Chondrocyte (in vitro differentiated cells): ENCODE measurements around the gene TGFBR3. TPM values are rescaled to one million over a fixed set of nuclear protein-coding genes. Genes with fewer than 3 reads are reported as not detected.
"Not testable (repeated sequence)": the region's sequence is repeated elsewhere in the genome, so short reads cannot be mapped to it uniquely, and the experiment has no call there.

Experiments used
- DNase-seq: peaks from one replicate; pipeline ENCODE4 v3.0.0; 2021; ENCODE audit warnings: mixed read lengths, low spot score
- H3K27ac Mint-ChIP-seq: one replicate; pipeline ENCODE4 v1.8.0; 2021; ENCODE audit warnings: mild to moderate bottlenecking, moderate library complexity, mixed read lengths; ENCODE audit not compliant: unreplicated experiment
- H3K27me3 Mint-ChIP-seq: 2 replicates; pipeline ENCODE4 v1.8.0; 2021; ENCODE audit warnings: low read depth, mixed read lengths
- H3K36me3 Mint-ChIP-seq: 2 replicates; pipeline ENCODE4 v1.8.0; 2021; ENCODE audit warnings: low read depth, mixed read lengths
- H3K4me1 Mint-ChIP-seq: 2 replicates; pipeline ENCODE4 v1.8.0; 2021; ENCODE audit warnings: low read depth, mild to moderate bottlenecking, mixed read lengths
- H3K4me3 Mint-ChIP-seq: one replicate; pipeline ENCODE4 v1.8.0; 2021; ENCODE audit warnings: mild to moderate bottlenecking, moderate library complexity, mixed read lengths; ENCODE audit not compliant: unreplicated experiment
- H3K9me3 Mint-ChIP-seq: 2 replicates; pipeline ENCODE4 v1.8.0; 2021; ENCODE audit warnings: low read depth, mixed read lengths
- total RNA-seq: library from RNA; stranded (reverse); gene quantifications from 3 replicates; pipeline ENCODE4 v1.2.1, GENCODE V29; 2021
- TF ChIP-seq, protein P1 (sequence below): fragments of 200-600 bp; sonication (generic); IDR thresholded peaks from 2 replicates; pipeline ENCODE4 v1.5.0; 2021; ENCODE audit warnings: antibody characterized with exemption, mild to moderate bottlenecking, moderate library complexity

Gene TGFBR3
- total RNA-seq, 1 donor from 2014 or later: 1.4 TPM

DNA sequence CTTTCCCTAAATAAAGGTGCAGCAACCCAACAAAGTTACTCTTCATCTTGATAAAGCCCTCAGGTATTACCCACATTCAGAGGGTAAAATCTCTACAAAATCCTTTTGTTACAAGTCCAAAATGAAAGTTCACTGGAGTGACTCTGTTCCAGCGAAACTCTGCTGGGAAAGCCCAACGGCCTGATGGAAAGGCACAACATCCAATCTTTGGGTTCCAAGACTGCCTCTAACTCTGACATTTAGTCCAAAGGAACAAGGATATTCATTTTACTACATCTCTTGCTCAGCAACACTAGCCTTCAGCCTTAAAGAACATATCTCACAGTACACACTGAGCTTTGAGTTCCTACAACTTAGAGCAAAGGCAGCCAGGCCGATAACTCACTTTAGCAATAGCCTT lies 42.1 kb downstream of the TGFBR3 start:
- Mint-ChIP-seq H3K36me3 (peaks cover 2% of the 10 kb centered on the region), H3K27me3 (no peaks in the 10 kb centered on the region), H3K9me3 (peaks cover 13% of the 10 kb centered on the region), H3K4me1 (peaks cover 15% of the 10 kb centered on the region), H3K27ac (no peak overlapping the region), H3K4me3 (no peak overlapping the region)
- TF ChIP-seq, protein P1, sequence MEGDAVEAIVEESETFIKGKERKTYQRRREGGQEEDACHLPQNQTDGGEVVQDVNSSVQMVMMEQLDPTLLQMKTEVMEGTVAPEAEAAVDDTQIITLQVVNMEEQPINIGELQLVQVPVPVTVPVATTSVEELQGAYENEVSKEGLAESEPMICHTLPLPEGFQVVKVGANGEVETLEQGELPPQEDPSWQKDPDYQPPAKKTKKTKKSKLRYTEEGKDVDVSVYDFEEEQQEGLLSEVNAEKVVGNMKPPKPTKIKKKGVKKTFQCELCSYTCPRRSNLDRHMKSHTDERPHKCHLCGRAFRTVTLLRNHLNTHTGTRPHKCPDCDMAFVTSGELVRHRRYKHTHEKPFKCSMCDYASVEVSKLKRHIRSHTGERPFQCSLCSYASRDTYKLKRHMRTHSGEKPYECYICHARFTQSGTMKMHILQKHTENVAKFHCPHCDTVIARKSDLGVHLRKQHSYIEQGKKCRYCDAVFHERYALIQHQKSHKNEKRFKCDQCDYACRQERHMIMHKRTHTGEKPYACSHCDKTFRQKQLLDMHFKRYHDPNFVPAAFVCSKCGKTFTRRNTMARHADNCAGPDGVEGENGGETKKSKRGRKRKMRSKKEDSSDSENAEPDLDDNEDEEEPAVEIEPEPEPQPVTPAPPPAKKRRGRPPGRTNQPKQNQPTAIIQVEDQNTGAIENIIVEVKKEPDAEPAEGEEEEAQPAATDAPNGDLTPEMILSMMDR: no peak
- DNase-seq: no peak

GRCh38 chr1:91842563-91842962 lies 43.4 kb downstream of the TGFBR3 start:
- Mint-ChIP-seq H3K27ac (no peak overlapping the region), H3K9me3 (peaks cover 13% of the 10 kb centered on the region), H3K27me3 (no peaks in the 10 kb centered on the region), H3K36me3 (peaks cover 2% of the 10 kb centered on the region), H3K4me3 (no peak overlapping the region), H3K4me1 (peaks cover 15% of the 10 kb centered on the region)
- TF ChIP-seq, protein P1: no peak
- no peak for DNase-seq

DNA sequence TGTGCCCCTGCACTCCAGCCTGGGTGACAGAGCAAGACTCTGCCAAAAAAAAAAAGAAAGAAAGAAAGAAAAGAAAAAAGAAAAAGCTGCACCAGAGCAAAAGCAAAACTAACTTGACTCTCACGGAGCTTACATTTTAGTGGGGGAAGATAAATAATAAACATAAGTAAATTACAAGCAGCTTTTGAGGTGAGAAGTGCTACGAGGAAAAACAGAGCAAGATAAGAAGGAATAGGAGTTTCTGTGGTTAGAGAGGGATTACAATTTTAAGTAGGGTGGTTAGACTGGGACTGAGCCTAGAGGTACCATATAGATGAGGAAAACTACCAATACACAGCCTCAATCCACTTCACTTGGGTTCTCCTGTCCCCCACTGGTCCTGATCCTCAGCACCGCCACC lies 43.9 kb downstream of the TGFBR3 start:
- TF ChIP-seq, protein P1: no peak
- no peak overlapping the region for H3K27ac Mint-ChIP-seq
- no peak for DNase-seq
- peaks cover 2% of the 10 kb centered on the region for H3K36me3 Mint-ChIP-seq
- H3K4me1 Mint-ChIP-seq: peaks cover 15% of the 10 kb centered on the region
- H3K4me3 Mint-ChIP-seq: no peak overlapping the region
- H3K27me3 Mint-ChIP-seq: no peaks in the 10 kb centered on the region
- H3K9me3 Mint-ChIP-seq: peaks cover 13% of the 10 kb centered on the region

- H3K27me3 Mint-ChIP-seq, H3K27ac Mint-ChIP-seq, H3K4me3 Mint-ChIP-seq, H3K36me3 Mint-ChIP-seq, DNase-seq, H3K4me1 Mint-ChIP-seq: not testable (repeated sequence)
- H3K9me3 Mint-ChIP-seq: peaks cover 13% of the 10 kb centered on the region
Measured at GRCh38 chr1:91840276-91840675, 45.7 kb downstream of the TGFBR3 start.

DNA sequence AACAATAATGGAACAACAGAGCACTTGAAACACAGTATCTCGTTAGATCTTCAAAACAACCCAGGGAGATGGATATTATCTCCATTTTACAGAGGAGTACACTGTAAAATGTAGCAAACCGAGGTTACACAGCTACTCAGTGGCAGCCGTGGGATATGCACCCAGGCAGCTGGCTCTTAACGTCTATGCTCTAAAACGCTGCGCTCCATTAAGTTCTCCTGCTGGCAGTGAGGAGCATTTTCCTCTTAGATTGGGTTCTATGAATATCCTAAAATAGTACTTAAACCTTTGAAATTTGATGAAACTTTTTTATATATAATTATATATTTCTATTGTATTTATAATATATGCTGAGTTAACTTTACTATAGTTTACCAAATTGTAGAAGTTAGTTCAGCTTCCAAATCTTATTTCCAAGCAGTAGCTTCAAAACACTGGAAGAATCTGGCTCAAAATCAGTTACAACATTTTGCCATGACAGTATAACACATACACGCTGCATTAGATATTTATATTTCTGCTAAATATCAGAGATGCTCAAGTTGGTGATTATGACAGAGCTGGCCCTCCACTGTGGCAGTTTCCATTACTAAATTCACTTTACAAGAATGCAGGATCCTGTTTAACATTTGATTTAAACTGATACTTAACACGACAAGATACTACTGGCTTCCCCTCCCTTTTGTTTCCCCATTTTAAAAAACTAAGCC lies 49.5 kb downstream of the TGFBR3 start:
- Mint-ChIP-seq H3K9me3 (no peaks in the 10 kb centered on the region), H3K27me3 (no peaks in the 10 kb centered on the region), H3K4me3 (no peak overlapping the region), H3K27ac (no peak overlapping the region), H3K4me1 (peaks cover 8% of the 10 kb centered on the region), H3K36me3 (no peaks in the 10 kb centered on the region)
- no peak for DNase-seq
- TF ChIP-seq, protein P1: no peak

DNA sequence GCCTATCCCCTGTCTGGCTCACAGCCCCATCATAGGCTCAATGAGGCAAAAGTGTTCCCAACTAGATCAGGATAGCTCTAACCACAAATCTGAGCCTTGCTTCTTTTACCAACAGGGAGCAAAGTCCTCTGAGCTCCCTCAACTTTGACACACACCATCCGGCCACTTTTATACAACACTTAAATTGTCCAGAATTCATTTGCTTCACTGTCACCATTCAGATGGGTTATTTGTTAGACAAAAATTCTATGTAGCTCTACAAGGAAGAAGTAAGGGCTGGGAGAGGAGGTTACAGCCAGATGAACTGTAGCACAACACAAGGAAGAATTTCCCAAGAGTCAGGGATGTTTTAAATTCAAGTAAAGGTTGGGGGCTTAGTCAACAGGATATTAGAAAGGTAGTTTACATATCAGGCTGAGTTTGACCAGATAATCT lies 50.8 kb downstream of the TGFBR3 start:
- H3K36me3 Mint-ChIP-seq: no peaks in the 10 kb centered on the region
- no peak for DNase-seq
- TF ChIP-seq, protein P1: no peak

DNA sequence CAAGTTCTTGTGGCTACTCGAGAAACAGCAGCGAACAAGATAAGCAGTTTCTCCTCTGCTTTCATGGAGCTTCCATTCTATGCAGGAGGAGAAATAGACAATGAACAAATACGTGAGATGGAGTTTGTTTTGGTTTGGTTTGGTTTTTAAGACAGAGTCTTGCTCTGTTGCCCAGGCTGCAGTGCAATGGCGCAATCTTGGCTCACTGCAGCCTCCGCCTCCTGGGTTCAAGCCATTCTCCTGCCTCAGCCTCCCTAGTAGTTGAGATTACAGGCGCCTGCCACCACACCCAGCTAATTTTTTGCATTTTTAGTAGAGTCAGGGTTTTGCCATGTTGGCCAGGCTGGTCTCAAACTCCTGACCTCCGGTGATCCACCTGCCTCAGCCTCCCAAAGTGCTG lies 51.4 kb downstream of the TGFBR3 start:
- H3K27me3 Mint-ChIP-seq, H3K9me3 Mint-ChIP-seq, H3K36me3 Mint-ChIP-seq, DNase-seq, H3K27ac Mint-ChIP-seq, H3K4me3 Mint-ChIP-seq: not testable (repeated sequence)
- peaks cover 14% of the 10 kb centered on the region for H3K4me1 Mint-ChIP-seq

More for the DNA sequence above, 50.8 kb downstream of the TGFBR3 start:
- Mint-ChIP-seq H3K9me3 (no peaks in the 10 kb centered on the region), H3K4me3 (no peak overlapping the region), H3K27ac (no peak overlapping the region), H3K4me1 (peaks cover 12% of the 10 kb centered on the region), H3K27me3 (no peaks in the 10 kb centered on the region)
